Heart right ventricle (tissue), 16 donors: ENCODE measurements around the gene KLF16. TPM values are rescaled to one million over a fixed set of nuclear protein-coding genes. Genes with fewer than 3 reads are reported as not detected.
A peak's percentile ranks its signal among the peaks of the same experiment; 100 is the strongest.

ENCODE experiments used
- ATAC-seq, 8 donors: fragments of 200-7000 bp; cut with Tn5 transposase; one replicate each; pipeline ENCODE4 v1.9.1; 2020; ENCODE audit warnings: mild to moderate bottlenecking in 8 of 8, moderate library complexity in 8 of 8, moderate number of reproducible peaks in 1 of 8
- DNase-seq, 2 donors: peaks; one replicate each; pipeline ENCODE4 v3.0.0-alpha.2; 2020
- H3K27ac ChIP-seq, 10 donors: fragments of 200-600 bp; sonication (generic) in 2 of 10; one replicate each; pipeline versions ENCODE4 v1.5.0 to v1.8.0; 2020 to 2022; ENCODE audit warnings: mild to moderate bottlenecking in 3 of 10
- H3K27me3 ChIP-seq, 7 donors: fragments of 200-600 bp; one replicate each; pipeline ENCODE4 v1.8.0; 2021 to 2022; ENCODE audit warnings: mild to moderate bottlenecking in 2 of 7
- H3K36me3 ChIP-seq, 9 donors: fragments of 200-600 bp; sonication (generic) in 1 of 9; one replicate each; pipeline versions ENCODE4 v1.5.0 to v1.8.0; 2020 to 2022; ENCODE audit warnings: mild to moderate bottlenecking in 2 of 9
- H3K4me1 ChIP-seq, 9 donors: fragments of 200-600 bp; sonication (generic) in 1 of 9; one replicate each; pipeline versions ENCODE4 v1.5.0 to v1.8.0; 2020 to 2022; ENCODE audit warnings: mild to moderate bottlenecking in 4 of 9
- H3K4me3 ChIP-seq, 10 donors: fragments of 200-600 bp; sonication (generic) in 2 of 10; one replicate each; pipeline versions ENCODE4 v1.5.0 to v1.8.0; 2020 to 2022; ENCODE audit warnings: mild to moderate bottlenecking in 7 of 10, moderate library complexity in 2 of 10
- H3K9me3 ChIP-seq, 11 donors: fragments of 200-600 bp in 10 of 11; sonication (generic) in 2 of 11; one replicate each; pipeline versions ENCODE4 v1.5.0 to v1.8.0; 2013 to 2022; ENCODE audit warnings: mild to moderate bottlenecking in 2 of 11, control low read depth in 1 of 11, moderate library complexity in 1 of 11
- CTCF ChIP-seq, 9 donors: fragments of 200-600 bp; sonication (generic) in 2 of 9; IDR thresholded peaks; one replicate each; pipeline versions ENCODE4 v1.5.0 to v1.8.0; 2021 to 2022; ENCODE audit warnings: antibody characterized with exemption in 9 of 9, mild to moderate bottlenecking in 5 of 9, moderate library complexity in 1 of 9
- WGBS, 2 donors: extraction: QIAGEN DNeasy Blood & Tissue Kit; methylation state at CpG; one replicate each; pipeline ENCODE4 v1.1.7; 2013; ENCODE audit warnings: inconsistent platforms in 1 of 2; 5-methylcytosine and 5-hydroxymethylcytosine counted together
- intact Hi-C, 10 donors: fragments of 100-400 bp; cut with DNase I; formaldehyde crosslinking; loops; one replicate each; pipeline versions ENCODE4 v1.11.1 to v1.14.2; 2022
- polyA plus RNA-seq, 2 donors: library from polyadenylated mRNA; stranded (reverse); fragments of 200-250 nt; gene quantifications; one replicate each; pipeline ENCODE4 v1.2.3, GENCODE V29; 2013
- total RNA-seq, 10 donors: library from RNA; stranded (reverse); fragmentation: NEBNext Ultra II Directional in 3 of 10; extraction: Animal tissue kit (Norgen Biotek cat#: 25700) in 3 of 10; gene quantifications; one replicate each; pipeline versions ENCODE4 v1.2.1 to v1.2.4, GENCODE V29; 2021 to 2023
- donor health status: Arrhythmogenic right ventricular cardiomyopathy.
- donor health status: ischemic (EF 13 %, LVEDD 7.1; RV severe dilation, severe dysfunction).
- donor health status: healthy with polysubstance abuse.
- donor health status: DM: no; HTN: yes; CAD: no.
- donor health status: DM: no; HTN: no; CAD: no.
- donor health status: ischemic (EF 25% LVEDD 6.9; RV normal size, moderate dysfunction).
- donor health status: ischemic (EF 25% LVEDD 5.7; RV mildly dilated, moderate dysfunction).
- donor health status: healthy.
- donor health status: DM: yes; HTN: yes; CAD: no.
- donor health status: Ischemic cardiomyopathy.
- donor health status: ischemic (EF 35%, LVEDD 5.7; RV mildly dilated, moderate dysfunction).
- donor health status: nonischemic (EF 11% LVEDD 7.7; RV severe dilation, severe dysfunction).
- donor health status: DM: yes; HTN: yes; CAD: no.
- donor health status: PGD.
- donor health status: ischemic (EF 29% LVEDD 5.4; RV normal size, mild dysfunction).
- donor health status: nonischemic (EF 23%, LVEDD 6.1; RV moderate dilation, normal function).

Gene KLF16
- total and polyA plus RNA-seq, 12 donors: 4.0 to 13.4 (median 7.6) TPM

- H3K27me3 ChIP-seq: no peaks in the 10 kb centered on the region
- H3K4me1 ChIP-seq: peaks cover 0 to 17% (median 7%) of the 10 kb centered on the region in 9 donors
- H3K27ac ChIP-seq: no peak overlapping the region
- DNase-seq: no peak
- H3K4me3 ChIP-seq: no peak overlapping the region
- no peaks in the 10 kb centered on the region for H3K9me3 ChIP-seq
- ATAC-seq: no peak
- 88 to 90% methylated on average over 19 of the region's 19 CpGs for WGBS, 2 donors
- no peak for TF ChIP-seq CTCF (IDR thresholded peaks at IDR 0.05)
- intact Hi-C loops: no loop called here
- H3K36me3 ChIP-seq: peaks cover 0 to 96% (median 45%) of the 10 kb centered on the region in 9 donors
Measured at GRCh38 chr19:1822210-1822609, 41.2 kb downstream of the KLF16 start.

GRCh38 chr19:1819341-1820255 is 43.8 kb downstream of the KLF16 start:
- H3K4me1 ChIP-seq: peaks cover 0 to 4% (median 0%) of the 10 kb centered on the region in 9 donors
- 84 to 89% methylated on average over 43 of the region's 43 CpGs for WGBS, 2 donors
- no peaks in the 10 kb centered on the region for H3K27me3 ChIP-seq
- ATAC-seq (no peak), DNase-seq (no peak)
- peaks cover 7 to 100% (median 59%) of the 10 kb centered on the region in 9 donors for H3K36me3 ChIP-seq
- no peak for TF ChIP-seq CTCF (IDR thresholded peaks at IDR 0.05)
- H3K9me3 ChIP-seq: no peaks in the 10 kb centered on the region
- H3K4me3 ChIP-seq: no peak overlapping the region
- no peak overlapping the region for H3K27ac ChIP-seq
- intact Hi-C loops: loop anchor here in 1 of 10 donors (10.0 kb wide), 1 partner anchor 145 kb away; no protein-coding TSS in a partner anchor

- Histone ChIP-seq H3K36me3 (peaks cover 7 to 93% (median 57%) of the 10 kb centered on the region in 9 donors), H3K4me1 (peaks cover 0 to 4% (median 0%) of the 10 kb centered on the region in 9 donors), H3K27me3 (no peaks in the 10 kb centered on the region), H3K9me3 (no peaks in the 10 kb centered on the region), H3K4me3 (no peak overlapping the region), H3K27ac (no peak overlapping the region)
- WGBS, 2 donors: 91 to 93% methylated on average over 31 to 33 of the region's 33 CpGs
- intact Hi-C loops: loop anchor here in 1 of 10 donors (10.0 kb wide), 1 partner anchor 144 kb away; no protein-coding TSS in a partner anchor
- no peak for ATAC-seq
- TF ChIP-seq CTCF (IDR thresholded peaks at IDR 0.05): no peak
- no peak for DNase-seq
Measured at GRCh38 chr19:1818549-1819195, 44.7 kb downstream of the KLF16 start.

GRCh38 chr19:1817553-1818179 is 45.7 kb downstream of the KLF16 start:
- H3K4me3 ChIP-seq: no peak overlapping the region
- H3K4me1 ChIP-seq: peaks cover 0 to 12% (median 8%) of the 10 kb centered on the region in 9 donors
- intact Hi-C loops: loop anchor here in 1 of 10 donors (10.0 kb wide), 1 partner anchor 143 kb away; no protein-coding TSS in a partner anchor
- DNase-seq (peak in 1 of 2 donors; percentile 33), ATAC-seq (peak; percentile 9 to 81 (median 46))
- peak in 2 of 9 donors; percentile 20 to 29 for TF ChIP-seq CTCF (IDR thresholded peaks at IDR 0.05)
- no peaks in the 10 kb centered on the region for H3K27me3 ChIP-seq
- peaks cover 7 to 83% (median 48%) of the 10 kb centered on the region in 9 donors for H3K36me3 ChIP-seq
- peak overlapping the region in 1 of 10 donors; percentile 30 for H3K27ac ChIP-seq
- 85 to 88% methylated on average over 25 of the region's 25 CpGs for WGBS, 2 donors
- H3K9me3 ChIP-seq: no peaks in the 10 kb centered on the region
